Hepatocyte (in vitro differentiated cells): ENCODE results near the gene CLEC16A. TPM values are rescaled to one million over a fixed set of nuclear protein-coding genes. Genes with fewer than 3 reads are reported as not detected.

Source experiments
- DNase-seq: peaks from one replicate; pipeline ENCODE4 v3.0.0-alpha.2; 2016; ENCODE audit warnings: low spot score
- H2AFZ ChIP-seq: fragments of 200-600 bp; sonication (generic); 2 replicates; pipeline ENCODE4 v1.6.0; 2016; ENCODE audit warnings: antibody characterized with exemption, mild to moderate bottlenecking
- H3K27ac ChIP-seq: fragments of 200-600 bp; sonication (generic); 2 replicates; pipeline ENCODE4 v1.5.1; 2016; ENCODE audit warnings: mild to moderate bottlenecking
- H3K27me3 ChIP-seq: fragments of 200-600 bp; sonication (generic); 2 replicates; pipeline ENCODE4 v1.6.1; 2016
- H3K36me3 ChIP-seq: fragments of 200-600 bp; sonication (generic); replicated peaks from 2 replicates; pipeline ENCODE4 v1.5.1; 2016; ENCODE audit warnings: low read depth; ENCODE audit not compliant: insufficient read depth
- H3K4me1 ChIP-seq: fragments of 200-600 bp; sonication (generic); 2 replicates; pipeline ENCODE4 v1.5.1; 2016; ENCODE audit warnings: mild to moderate bottlenecking, moderate library complexity; ENCODE audit not compliant: insufficient read depth
- H3K4me2 ChIP-seq: fragments of 200-600 bp; sonication (generic); 2 replicates; pipeline ENCODE4 v1.6.0; 2016
- H3K4me3 ChIP-seq: fragments of 200-600 bp; sonication (generic); 2 replicates; pipeline ENCODE4 v1.5.1; 2016; ENCODE audit warnings: mild to moderate bottlenecking
- H3K79me2 ChIP-seq: fragments of 200-600 bp; sonication (generic); 2 replicates; pipeline ENCODE4 v1.6.0; 2017; ENCODE audit warnings: mild to moderate bottlenecking
- H3K9me2 ChIP-seq: fragments of 200-600 bp; sonication (generic); replicated peaks from 2 replicates; pipeline ENCODE4 v1.6.0; 2017; ENCODE audit warnings: mild to moderate bottlenecking; ENCODE audit not compliant: insufficient read depth
- H3K9me3 ChIP-seq: fragments of 200-600 bp; sonication (generic); 2 replicates; pipeline ENCODE4 v1.5.1; 2016; ENCODE audit warnings: low read depth, mild to moderate bottlenecking
- H4K20me1 ChIP-seq: fragments of 200-600 bp; sonication (generic); 2 replicates; pipeline ENCODE4 v1.6.0; 2016; ENCODE audit warnings: mild to moderate bottlenecking; ENCODE audit not compliant: insufficient read depth, poor library complexity, severe bottlenecking
- EZH2 ChIP-seq: fragments of 200-600 bp; sonication (generic); IDR thresholded peaks from 2 replicates; pipeline ENCODE4 v1.6.1; 2016; ENCODE audit warnings: antibody characterized with exemption, mild to moderate bottlenecking, borderline replicate concordance
- EZH2phosphoT487 ChIP-seq: fragments of 200-600 bp; sonication (generic); IDR thresholded peaks from one replicate; pipeline ENCODE4 v1.6.1; 2018; ENCODE audit warnings: antibody characterized with exemption, mild to moderate bottlenecking, low read depth, moderate library complexity; ENCODE audit not compliant: unreplicated experiment, severe bottlenecking
- WGBS: methylation state at CpG from one replicate; pipeline ENCODE4 v1.1.6; 2016; ENCODE audit warnings: low lambda C conversion rate; ENCODE audit errors: missing lambda C conversion rate; 5-methylcytosine and 5-hydroxymethylcytosine counted together
- polyA plus RNA-seq: library from polyadenylated mRNA; unstranded; fragments of >200 nt; fragmentation: Nextera tagmentation; extraction: Ambion mirVana; gene quantifications from 2 replicates; pipeline ENCODE4 v1.2.1, GENCODE V29; 2016
- total RNA-seq: library from RNA; depleted of rRNA; stranded (reverse); fragments of >200 nt; gene quantifications from 2 replicates; pipeline ENCODE4 v1.2.3, GENCODE V29; 2014
- TF ChIP-seq, protein P1 (sequence below): fragments of 200-600 bp; sonication (generic); IDR thresholded peaks from 2 replicates; pipeline ENCODE4 v1.5.1; 2016; ENCODE audit warnings: antibody characterized with exemption, mild to moderate bottlenecking; ENCODE audit not compliant: poor library complexity

CLEC16A gene
- total and polyA plus RNA-seq, 2 experiments from 2014 or later = 22.3 to 22.6 TPM

DNA sequence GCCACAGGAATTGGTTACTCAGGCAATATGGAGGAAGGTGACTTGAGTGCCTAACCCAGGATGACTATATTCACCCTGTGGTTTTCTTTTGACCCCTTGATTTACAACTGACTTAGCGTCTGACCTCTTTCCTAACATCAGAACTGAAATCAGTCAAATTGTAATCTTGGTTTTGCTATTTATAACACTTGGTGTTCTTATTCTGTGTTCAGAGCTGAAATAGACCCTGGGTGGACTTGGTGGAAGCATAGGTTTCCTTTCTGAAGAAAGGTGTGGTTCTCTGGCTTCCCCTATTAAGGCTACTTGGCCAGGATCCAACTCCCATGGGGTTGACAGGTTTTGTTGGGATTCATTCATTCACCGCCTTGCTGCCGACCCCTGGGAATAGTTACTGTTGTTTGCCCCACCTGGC is 80.8 kb downstream of the CLEC16A start:
- TF ChIP-seq EZH2 = no peak
- TF ChIP-seq, protein P1, sequence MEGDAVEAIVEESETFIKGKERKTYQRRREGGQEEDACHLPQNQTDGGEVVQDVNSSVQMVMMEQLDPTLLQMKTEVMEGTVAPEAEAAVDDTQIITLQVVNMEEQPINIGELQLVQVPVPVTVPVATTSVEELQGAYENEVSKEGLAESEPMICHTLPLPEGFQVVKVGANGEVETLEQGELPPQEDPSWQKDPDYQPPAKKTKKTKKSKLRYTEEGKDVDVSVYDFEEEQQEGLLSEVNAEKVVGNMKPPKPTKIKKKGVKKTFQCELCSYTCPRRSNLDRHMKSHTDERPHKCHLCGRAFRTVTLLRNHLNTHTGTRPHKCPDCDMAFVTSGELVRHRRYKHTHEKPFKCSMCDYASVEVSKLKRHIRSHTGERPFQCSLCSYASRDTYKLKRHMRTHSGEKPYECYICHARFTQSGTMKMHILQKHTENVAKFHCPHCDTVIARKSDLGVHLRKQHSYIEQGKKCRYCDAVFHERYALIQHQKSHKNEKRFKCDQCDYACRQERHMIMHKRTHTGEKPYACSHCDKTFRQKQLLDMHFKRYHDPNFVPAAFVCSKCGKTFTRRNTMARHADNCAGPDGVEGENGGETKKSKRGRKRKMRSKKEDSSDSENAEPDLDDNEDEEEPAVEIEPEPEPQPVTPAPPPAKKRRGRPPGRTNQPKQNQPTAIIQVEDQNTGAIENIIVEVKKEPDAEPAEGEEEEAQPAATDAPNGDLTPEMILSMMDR = no peak
- TF ChIP-seq EZH2phosphoT487 = no peak
- Histone ChIP-seq H3K4me3 (no peak overlapping the region), H2AFZ (no peak overlapping the region), H3K9me3 (no peaks in the 10 kb centered on the region), H3K9me2 (no peaks in the 10 kb centered on the region), H3K36me3 (peaks cover 11% of the 10 kb centered on the region), H3K4me2 (no peak overlapping the region), H3K79me2 (no peaks in the 10 kb centered on the region), H3K4me1 (no peaks in the 10 kb centered on the region), H4K20me1 (no peaks in the 10 kb centered on the region), H3K27ac (no peak overlapping the region), H3K27me3 (no peaks in the 10 kb centered on the region)
- no peak for DNase-seq
- 98% methylated on average over 3 of the region's 3 CpGs for WGBS

DNA sequence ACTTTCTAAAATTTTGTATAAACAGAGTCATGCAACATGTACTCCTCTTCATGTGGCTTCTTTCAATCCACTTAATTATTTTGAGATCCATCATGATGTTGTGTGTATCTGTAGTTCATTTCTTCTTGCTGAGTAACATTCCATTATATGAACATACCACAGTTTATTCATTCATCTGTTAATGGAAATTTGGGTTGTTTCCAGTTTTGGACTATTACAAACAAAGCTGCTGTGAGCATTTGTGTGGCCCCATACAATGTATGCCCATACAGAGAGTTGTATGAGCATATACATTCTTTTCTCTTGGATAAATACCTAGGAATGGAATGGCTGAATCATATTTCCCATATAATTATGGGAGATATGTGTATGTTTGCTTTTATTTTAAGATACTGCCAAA is 85.6 kb downstream of the CLEC16A start:
- Histone ChIP-seq H2AFZ (no peak overlapping the region), H3K9me3 (no peaks in the 10 kb centered on the region), H3K27me3 (no peaks in the 10 kb centered on the region), H3K4me3 (no peak overlapping the region), H3K9me2 (no peaks in the 10 kb centered on the region), H3K79me2 (no peaks in the 10 kb centered on the region), H3K4me1 (peaks cover 15% of the 10 kb centered on the region), H3K36me3 (peaks cover 11% of the 10 kb centered on the region), H3K27ac (no peak overlapping the region), H4K20me1 (no peaks in the 10 kb centered on the region), H3K4me2 (no peak overlapping the region)
- TF ChIP-seq EZH2phosphoT487 = no peak
- no peak for TF ChIP-seq EZH2
- TF ChIP-seq, protein P1 = no peak
- no peak for DNase-seq

DNA sequence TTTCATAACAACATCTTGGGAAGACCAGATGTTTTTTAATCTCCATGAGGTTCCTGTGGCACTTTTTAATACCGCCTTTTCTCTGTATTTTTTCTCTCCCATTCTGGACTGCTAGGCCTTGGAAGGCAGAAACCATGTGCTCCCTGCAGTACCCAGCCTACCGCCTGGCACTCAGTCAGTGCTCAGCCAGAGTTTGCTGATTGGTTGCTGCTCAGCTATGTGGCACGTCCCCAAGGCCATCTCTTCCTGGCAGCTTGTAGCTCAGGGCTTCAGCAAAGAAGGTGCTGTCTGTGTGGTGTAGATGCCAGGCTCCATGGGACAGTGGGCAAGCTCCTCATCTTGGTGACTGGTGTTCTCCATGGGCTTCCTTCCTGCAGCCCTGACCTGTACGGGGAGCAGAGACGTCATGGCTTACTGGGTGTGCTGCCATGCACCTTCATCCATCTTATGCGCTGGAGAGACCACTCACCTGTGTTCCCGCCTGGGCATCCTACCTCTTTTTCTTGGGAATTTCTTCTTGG is 86.7 kb downstream of the CLEC16A start:
- no peaks in the 10 kb centered on the region for H3K9me3 ChIP-seq
- H4K20me1 ChIP-seq = no peaks in the 10 kb centered on the region
- WGBS = 97% methylated on average over 7 of the region's 7 CpGs
- H3K27me3 ChIP-seq = no peaks in the 10 kb centered on the region
- no peaks in the 10 kb centered on the region for H3K79me2 ChIP-seq
- H3K4me2 ChIP-seq = no peak overlapping the region
- no peak for DNase-seq
- H2AFZ ChIP-seq = no peak overlapping the region
- TF ChIP-seq EZH2 (no peak), EZH2phosphoT487 (no peak)
- TF ChIP-seq, protein P1 = no peak
- H3K9me2 ChIP-seq = no peaks in the 10 kb centered on the region
- H3K4me3 ChIP-seq = no peak overlapping the region
- peaks cover 3% of the 10 kb centered on the region for H3K36me3 ChIP-seq
- no peak overlapping the region for H3K27ac ChIP-seq
- H3K4me1 ChIP-seq = peaks cover 15% of the 10 kb centered on the region
